GM19043 (cell line): ENCODE data around the gene PXMP2.

ENCODE experiments used
- ATAC-seq: cut with Tn5 transposase; IDR thresholded peaks from one replicate; pipeline ENCODE4 v1.9.1; 2021; ENCODE audit warnings: low read depth; ENCODE audit not compliant: unreplicated experiment

PXMP2 gene

GRCh38 chr12:132659146-132659545 is 28.2 kb upstream of the PXMP2 start:
- ATAC-seq: no peak

GRCh38 chr12:132660052-132660451 is 27.3 kb upstream of the PXMP2 start:
- no peak for ATAC-seq

GRCh38 chr12:132660996-132661395 is 26.4 kb upstream of the PXMP2 start:
- ATAC-seq: no peak

GRCh38 chr12:132661972-132662371 is 25.4 kb upstream of the PXMP2 start:
- ATAC-seq: no peak

GRCh38 chr12:132662901-132663755 is 24.3 kb upstream of the PXMP2 start:
- ATAC-seq: no peak

- no peak for ATAC-seq
These were observed 22.9 kb upstream of the PXMP2 start for GRCh38 chr12:132664206-132665148.

GRCh38 chr12:132665149-132665491 is 22.3 kb upstream of the PXMP2 start:
- no peak for ATAC-seq

- ATAC-seq: no peak
These were observed 21.6 kb upstream of the PXMP2 start for GRCh38 chr12:132665794-132666193.

- no peak for ATAC-seq
These were observed 18.9 kb upstream of the PXMP2 start for GRCh38 chr12:132668191-132669088.

GRCh38 chr12:132669166-132669879 is 18.1 kb upstream of the PXMP2 start:
- no peak for ATAC-seq

- ATAC-seq: no peak
These were observed 15.3 kb upstream of the PXMP2 start for GRCh38 chr12:132672116-132672515.

- no peak for ATAC-seq
These were observed 14.7 kb upstream of the PXMP2 start for GRCh38 chr12:132672678-132673077.

- ATAC-seq: no peak
These were observed 13.9 kb upstream of the PXMP2 start for GRCh38 chr12:132673288-132674179.

GRCh38 chr12:132674561-132674960 is 12.8 kb upstream of the PXMP2 start:
- ATAC-seq: no peak

- no peak for ATAC-seq
These were observed 11.5 kb upstream of the PXMP2 start for GRCh38 chr12:132675757-132676432.

GRCh38 chr12:132677492-132677891 is 9.9 kb upstream of the PXMP2 start:
- ATAC-seq: no peak

- no peak for ATAC-seq
These were observed 2.0 kb upstream of the PXMP2 start for GRCh38 chr12:132685400-132685799.

- ATAC-seq: peak; percentile 16
These were observed 569 bp upstream of the PXMP2 start for GRCh38 chr12:132686825-132687210.
